Measurements from ENCODE around the gene ADCY10. TPM values are rescaled to one million over a fixed set of nuclear protein-coding genes. Genes with fewer than 3 reads are reported as not detected.

The ADCY10 gene
- total and polyA plus RNA-seq, 12 donors, result 0.10 to 0.70 (median 0.17) TPM

- DNase-seq (no peak), ATAC-seq (no peak)
- intact Hi-C loops (cut with DNase I), result no loop called here
- Histone ChIP-seq H3K27ac (no peak overlapping the region), H3K4me3 (no peak overlapping the region), H3K36me3 (peaks cover 0 to 44% (median 16%) of the 10 kb centered on the region in 9 donors), H3K27me3 (no peaks in the 10 kb centered on the region), H3K4me1 (peaks cover 0 to 47% (median 18%) of the 10 kb centered on the region in 9 donors), H3K9me3 (peaks cover 0 to 3% (median 0%) of the 10 kb centered on the region in 11 donors)
- 88 to 89% methylated on average over 3 of the region's 3 CpGs for WGBS, 2 donors
- TF ChIP-seq CTCF (IDR thresholded peaks at IDR 0.05), result no peak
Measured at GRCh38 chr1:167949785-167950184, 35.9 kb upstream of the ADCY10 start.

- H3K4me3 ChIP-seq, result no peak overlapping the region
- peaks cover 0 to 29% (median 5%) of the 10 kb centered on the region in 9 donors for H3K36me3 ChIP-seq
- H3K27ac ChIP-seq, result no peak overlapping the region
- H3K27me3 ChIP-seq, result no peaks in the 10 kb centered on the region
- no peak for TF ChIP-seq CTCF (IDR thresholded peaks at IDR 0.05)
- 86 to 89% methylated on average over 2 of the region's 2 CpGs for WGBS, 2 donors
- peaks cover 0 to 47% (median 18%) of the 10 kb centered on the region in 9 donors for H3K4me1 ChIP-seq
- intact Hi-C loops (cut with DNase I), result no loop called here
- ATAC-seq, result no peak
- no peak for DNase-seq
- peaks cover 0 to 4% (median 0%) of the 10 kb centered on the region in 11 donors for H3K9me3 ChIP-seq
Measured at GRCh38 chr1:167947733-167948132, 33.8 kb upstream of the ADCY10 start.

- no peak for TF ChIP-seq CTCF (IDR thresholded peaks at IDR 0.05)
- ATAC-seq, result no peak
Measured at GRCh38 chr1:167943541-167943940, 29.6 kb upstream of the ADCY10 start.

GRCh38 chr1:167940264-167940663 is 26.3 kb upstream of the ADCY10 start:
- no peak for ATAC-seq
- H3K4me1 ChIP-seq, result peaks cover 0 to 29% (median 18%) of the 10 kb centered on the region in 9 donors
- intact Hi-C loops (cut with DNase I), result no loop called here

More at GRCh38 chr1:167943541-167943940, 29.6 kb upstream of the ADCY10 start:
- no peaks in the 10 kb centered on the region for H3K27me3 ChIP-seq
- H3K9me3 ChIP-seq, result peaks cover 0 to 4% (median 0%) of the 10 kb centered on the region in 11 donors
- peaks cover 0 to 7% (median 0%) of the 10 kb centered on the region in 9 donors for H3K36me3 ChIP-seq
- H3K4me1 ChIP-seq, result peaks cover 0 to 29% (median 26%) of the 10 kb centered on the region in 9 donors
- WGBS, 2 donors, result 87 to 90% methylated on average over 9 of the region's 9 CpGs
- no peak overlapping the region for H3K27ac ChIP-seq
- DNase-seq, result no peak
- H3K4me3 ChIP-seq, result no peak overlapping the region
- intact Hi-C loops (cut with DNase I), result no loop called here

More at GRCh38 chr1:167940264-167940663, 26.3 kb upstream of the ADCY10 start:
- Histone ChIP-seq H3K27ac (no peak overlapping the region), H3K4me3 (no peak overlapping the region), H3K36me3 (peaks cover 0 to 7% (median 0%) of the 10 kb centered on the region in 9 donors), H3K9me3 (peaks cover 0 to 4% (median 0%) of the 10 kb centered on the region in 11 donors), H3K27me3 (no peaks in the 10 kb centered on the region)
- DNase-seq, result no peak
- 92 to 100% methylated on average over 2 of the region's 2 CpGs for WGBS, 2 donors
- no peak for TF ChIP-seq CTCF (IDR thresholded peaks at IDR 0.05)

Data from heart right ventricle (tissue), 16 donors.